ENCODE data around the gene DOCK3.
"Not testable (repeated sequence)": the region's sequence is repeated elsewhere in the genome, so short reads cannot be mapped to it uniquely, and the experiment has no call there.

The DOCK3 gene

DNA sequence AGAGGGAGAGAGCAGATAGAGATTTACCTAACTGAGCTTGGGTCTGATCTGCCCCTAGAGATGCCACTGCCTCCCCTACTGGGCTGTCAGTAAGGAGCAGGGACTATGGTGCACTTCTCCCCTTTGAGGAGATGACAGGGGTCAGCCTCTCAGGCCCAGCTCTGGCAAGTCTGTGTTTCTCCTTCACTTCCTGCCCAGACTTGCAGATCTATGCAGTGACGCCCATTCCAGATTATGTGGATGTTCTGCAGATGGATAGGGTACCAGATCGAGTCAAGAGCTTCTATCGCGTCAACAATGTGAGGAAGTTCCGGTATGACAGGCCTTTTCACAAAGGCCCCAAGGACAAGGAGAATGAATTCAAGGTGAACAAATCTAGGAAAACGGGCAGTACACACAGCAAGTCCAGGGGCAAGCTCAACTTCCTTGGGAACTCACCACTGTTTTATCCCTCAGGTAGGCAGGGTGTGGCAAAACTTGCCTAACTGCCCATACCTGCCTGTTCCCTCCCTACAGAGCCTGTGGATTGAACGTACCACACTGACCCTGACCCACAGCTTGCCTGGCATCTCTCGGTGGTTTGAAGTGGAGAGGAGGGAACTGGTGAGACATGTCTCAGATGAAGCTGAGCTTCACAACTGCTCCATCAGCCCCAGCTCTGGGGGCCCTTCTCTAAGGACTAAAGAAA, 681.3 kb downstream of the DOCK3 start:
- no peak for DNase-seq

DNA sequence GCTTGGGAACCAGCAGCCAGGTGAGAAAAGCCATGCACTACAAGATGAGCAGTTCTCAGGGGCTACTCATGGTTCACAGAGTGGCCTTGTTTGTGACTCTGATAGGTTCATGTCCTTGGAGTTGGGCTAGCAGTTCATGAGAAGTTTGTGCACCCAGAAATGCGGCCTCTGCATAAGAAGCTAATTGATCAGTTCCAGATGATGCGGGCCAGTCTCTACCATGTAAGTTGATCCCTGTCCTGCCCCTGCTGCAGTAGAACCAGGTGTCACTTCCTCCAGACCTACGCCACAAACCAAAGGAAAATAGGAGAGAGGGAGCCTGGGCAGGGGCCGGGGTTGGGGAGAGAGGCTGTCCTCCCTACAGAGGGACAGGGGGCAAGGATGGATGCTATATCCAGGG, 683.1 kb downstream of the DOCK3 start:
- DNase-seq, result no peak

DNA sequence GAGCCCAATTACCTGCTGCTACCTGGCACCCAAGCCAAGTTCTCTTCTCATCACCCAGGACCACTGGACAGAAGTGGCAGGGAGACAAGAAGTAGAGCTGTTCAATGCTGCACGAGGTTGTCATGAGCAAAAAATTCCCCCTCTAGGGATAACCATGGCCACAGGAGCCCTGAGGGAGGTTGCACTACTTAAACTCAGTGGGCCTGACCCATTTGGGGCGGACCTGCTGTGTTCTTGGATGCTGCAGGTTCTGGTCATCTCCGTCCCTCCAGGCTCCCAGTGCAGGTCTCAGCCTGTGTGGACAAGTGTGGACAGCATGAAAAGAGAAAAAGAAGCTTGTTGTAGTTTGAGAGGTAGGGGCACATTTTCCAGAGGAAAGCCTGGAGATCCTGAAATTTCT, 684.3 kb downstream of the DOCK3 start:
- DNase-seq, result no peak

DNA sequence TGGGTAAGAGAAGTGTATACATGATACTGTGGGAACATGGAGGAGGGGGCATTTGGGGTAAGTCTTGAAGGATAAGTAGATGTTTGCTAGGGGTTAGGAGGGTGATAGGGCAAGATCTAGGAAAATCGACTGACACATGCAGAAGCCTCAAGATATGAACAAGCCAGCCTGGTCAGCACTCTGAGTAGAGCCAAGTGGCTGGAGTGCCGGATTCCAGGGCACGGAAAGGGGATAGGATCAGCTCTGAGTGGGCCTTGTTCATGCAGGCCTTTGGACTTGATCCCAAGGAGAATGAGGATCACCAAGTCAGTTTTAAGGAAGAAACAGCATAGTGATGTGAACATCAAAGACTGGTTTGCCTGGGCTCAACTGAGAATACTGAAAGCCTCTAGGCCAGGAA, 686.1 kb downstream of the DOCK3 start:
- no peak for DNase-seq

DNA sequence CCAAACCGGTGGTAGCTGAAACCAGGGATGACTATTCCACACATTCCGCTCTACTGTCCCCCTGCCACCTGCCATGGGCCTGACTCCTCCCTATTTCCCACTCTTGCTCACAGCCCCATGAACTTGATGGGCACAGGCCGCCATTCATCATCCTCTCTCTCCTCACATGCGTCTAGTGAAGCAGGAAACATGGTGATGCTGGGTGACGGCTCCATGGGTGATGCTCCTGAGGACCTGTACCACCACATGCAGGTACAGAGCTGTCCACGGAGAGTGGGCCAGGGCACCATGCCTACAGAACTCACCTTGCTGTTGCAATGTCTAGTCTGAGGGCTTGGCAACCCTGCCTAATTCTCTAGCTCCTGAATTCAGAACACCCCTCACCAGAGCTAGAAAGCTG, 687.0 kb downstream of the DOCK3 start:
- no peak for DNase-seq

DNA sequence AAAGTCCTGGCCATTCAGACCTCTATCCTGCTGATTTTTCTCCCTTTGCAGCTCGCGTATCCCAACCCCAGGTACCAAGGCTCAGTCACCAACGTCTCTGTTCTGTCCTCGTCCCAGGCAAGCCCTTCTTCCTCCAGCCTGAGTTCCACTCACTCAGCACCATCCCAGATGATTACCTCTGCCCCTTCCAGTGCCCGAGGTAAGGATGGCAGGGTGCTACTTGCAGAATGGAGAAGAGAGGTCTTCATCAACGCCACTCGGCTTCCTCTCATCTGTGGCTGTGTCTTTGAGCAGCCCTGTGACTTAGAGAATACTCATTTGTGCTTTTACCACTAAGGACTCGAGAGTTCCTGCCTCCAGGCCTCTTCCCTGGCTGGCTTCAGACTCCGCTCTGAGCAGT, 687.7 kb downstream of the DOCK3 start:
- DNase-seq, result no peak

DNA sequence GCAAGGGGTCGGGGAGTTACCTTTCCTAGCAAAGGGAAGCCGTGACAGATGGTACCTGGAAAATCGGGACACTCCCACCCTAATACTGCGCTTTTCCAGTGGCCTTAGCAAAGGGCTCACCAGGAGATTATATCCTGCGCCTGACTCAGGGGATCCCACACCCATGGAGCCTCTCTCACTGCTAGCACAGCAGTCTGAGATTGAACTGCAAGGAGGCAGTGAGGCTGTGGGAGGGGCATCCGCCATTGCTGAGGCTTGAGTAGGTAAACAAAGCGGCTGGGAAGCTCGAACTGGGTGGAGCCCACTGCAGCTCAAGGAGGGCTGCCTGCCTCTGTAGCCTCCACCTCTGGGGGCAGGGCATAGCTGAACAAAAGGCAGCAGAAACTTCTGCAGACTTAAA, 693.5 kb downstream of the DOCK3 start:
- DNase-seq, result not testable (repeated sequence)

DNA sequence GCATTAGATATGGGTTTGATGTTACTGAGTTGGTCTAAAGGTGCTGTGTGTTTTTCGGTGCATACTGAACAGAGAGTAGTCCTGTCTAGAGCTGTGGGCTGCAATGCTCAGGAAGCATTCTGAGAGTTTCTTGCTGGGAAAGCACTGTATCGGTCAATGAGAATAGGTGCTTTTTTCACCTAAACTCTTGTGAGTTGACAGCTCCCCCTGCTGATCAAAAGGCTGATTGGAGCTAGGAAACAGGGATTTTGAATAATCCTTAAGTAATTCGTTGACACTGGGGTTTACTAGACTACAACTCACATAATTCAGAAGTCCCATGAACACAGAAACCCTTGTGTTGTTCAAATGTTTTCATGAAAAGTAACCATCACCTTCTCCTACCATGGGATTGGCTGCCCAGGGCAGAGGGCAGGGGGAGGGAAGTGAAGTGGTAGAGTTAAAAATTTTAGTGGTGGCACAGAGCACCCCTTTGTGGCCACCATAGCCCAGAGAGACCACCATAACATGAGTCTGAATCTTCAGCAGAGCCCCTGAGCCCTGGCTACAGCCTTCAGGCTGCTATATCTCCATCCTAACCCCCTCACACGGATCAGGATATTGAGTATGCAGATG, 697.3 kb downstream of the DOCK3 start:
- peak in 13 of 56 donors; percentile 3 to 77 (median 27) for DNase-seq

DNA sequence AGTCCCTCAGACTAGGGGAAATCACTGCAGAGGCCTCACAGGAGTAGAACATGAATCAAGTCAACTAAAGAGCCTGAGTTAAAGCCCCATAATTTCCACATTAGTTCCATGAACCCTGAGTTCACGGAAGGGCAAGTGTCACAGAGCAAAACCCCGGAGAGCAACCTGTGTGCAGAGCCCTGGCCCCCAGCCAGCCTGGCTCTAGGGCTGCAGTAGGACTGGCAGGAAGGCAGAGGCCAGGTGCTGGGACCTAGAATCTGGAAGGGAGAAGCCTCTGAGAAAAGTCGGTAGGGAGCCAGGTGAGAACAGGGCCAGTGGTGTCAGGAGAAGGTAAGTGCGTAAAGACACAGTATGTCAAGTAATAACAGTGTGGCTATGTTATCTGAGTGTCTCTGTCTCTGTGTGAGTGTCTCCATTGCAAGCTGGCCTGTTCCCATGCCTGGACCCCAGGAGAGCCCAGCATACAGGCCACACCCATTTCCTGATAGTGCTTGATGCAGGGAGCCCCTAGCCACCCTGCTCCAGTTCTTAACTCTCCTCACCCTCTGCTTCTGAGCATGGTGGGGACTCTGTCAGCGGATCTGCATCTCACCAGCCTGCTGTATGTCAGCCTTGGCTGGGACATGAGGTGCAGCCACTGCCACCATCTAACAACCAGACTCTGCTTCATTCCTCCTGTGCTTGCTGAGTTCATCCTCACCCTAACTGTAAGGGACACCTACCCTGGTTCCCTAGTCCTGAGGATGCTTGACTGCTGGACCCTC, 699.1 kb downstream of the DOCK3 start:
- DNase-seq, result no peak

DNA sequence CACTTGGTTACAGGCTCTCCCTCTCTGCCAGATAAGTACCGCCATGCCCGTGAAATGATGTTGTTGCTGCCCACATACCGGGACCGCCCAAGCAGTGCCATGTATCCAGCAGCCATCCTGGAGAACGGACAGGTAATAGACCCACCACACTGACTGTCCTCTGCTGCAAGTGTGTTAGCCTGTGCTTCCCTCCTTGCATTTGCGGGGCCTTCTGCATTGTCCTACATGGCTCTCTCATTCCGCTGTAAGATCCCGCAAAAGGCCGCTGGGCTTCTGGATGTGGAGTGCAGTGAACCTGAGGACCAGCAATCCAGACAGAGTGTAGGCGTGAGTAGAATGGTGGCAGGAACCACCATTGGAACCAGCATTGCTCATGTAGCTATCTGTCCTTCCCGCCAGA, 699.7 kb downstream of the DOCK3 start:
- no peak for DNase-seq

DNA sequence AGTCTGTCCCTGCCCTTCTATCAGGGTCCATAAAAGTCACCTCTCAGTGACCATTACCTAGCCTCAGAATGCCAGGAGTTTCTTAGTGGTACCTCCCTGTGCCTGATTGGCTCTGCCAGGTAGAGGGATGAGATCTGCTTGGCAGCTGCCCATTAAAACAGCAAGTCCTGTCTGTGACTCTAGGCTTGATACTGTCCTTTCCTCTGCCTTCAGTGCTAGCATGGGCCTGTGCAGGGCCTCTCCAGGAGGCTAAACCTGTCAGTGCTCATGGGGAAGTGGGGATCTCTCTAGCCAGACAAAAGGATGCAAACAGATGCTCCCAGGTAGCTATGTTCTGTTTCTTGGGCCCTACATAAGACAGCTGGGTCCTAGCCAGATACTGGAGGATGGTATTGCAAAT, 700.4 kb downstream of the DOCK3 start:
- no peak for DNase-seq

DNA sequence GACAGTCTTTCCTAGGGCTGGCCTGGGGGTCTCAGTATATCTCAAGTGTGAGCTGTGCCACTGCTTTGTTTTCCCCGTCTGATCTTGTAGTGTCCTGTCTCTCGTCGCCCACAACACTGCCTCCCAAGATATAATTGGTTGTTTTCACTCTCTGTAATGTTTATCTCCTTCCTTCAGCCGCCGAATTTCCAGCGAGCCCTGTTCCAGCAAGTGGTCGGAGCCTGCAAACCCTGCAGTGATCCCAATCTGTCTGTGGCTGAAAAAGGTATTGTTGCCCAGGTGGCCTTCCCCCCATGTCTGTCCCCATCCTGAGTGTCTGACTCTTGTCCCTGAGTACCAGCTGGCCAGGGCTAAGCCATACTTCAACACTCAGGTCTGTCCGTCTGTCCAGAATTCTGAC, 700.8 kb downstream of the DOCK3 start:
- no peak for DNase-seq

DNA sequence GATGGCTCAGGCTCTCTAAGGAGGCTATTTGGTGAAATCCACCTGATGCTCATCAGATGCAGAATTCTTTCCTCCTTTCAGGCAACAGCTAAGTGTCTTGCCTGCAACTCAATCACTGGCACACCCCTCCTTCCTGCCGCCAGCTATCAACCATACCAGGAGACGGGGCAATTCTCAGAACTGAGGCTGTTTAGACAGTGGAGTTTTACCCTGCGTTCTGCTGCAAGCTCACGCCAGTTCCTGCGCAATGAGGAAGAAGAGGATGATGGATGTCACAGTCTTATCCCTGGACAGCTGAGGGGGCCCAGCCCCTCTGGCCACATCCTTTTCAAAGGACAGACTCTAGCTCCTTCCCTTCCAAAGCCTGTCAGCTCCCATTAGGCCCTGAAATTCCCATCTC, 703.3 kb downstream of the DOCK3 start:
- no peak for DNase-seq

DNA sequence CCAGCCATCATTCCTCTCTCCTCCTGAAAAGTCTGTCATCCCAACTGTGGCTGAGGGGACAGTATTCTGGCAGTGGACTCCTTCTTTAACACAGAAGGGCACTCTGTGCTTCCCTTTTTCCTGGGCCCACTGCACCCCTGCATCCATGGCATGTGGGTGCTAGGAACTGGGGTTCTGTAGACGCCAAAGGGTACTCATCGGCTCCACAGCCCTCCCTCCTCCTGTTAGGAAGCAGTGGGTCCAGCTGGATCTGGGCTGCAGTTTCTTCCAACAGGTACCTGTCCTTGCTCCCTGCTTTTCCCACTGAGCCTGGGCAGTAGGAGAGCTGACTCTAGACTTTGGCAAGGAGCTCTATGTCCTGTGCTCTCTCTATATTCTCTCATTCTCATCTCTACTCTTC, 704.0 kb downstream of the DOCK3 start:
- DNase-seq, result no peak

DNA sequence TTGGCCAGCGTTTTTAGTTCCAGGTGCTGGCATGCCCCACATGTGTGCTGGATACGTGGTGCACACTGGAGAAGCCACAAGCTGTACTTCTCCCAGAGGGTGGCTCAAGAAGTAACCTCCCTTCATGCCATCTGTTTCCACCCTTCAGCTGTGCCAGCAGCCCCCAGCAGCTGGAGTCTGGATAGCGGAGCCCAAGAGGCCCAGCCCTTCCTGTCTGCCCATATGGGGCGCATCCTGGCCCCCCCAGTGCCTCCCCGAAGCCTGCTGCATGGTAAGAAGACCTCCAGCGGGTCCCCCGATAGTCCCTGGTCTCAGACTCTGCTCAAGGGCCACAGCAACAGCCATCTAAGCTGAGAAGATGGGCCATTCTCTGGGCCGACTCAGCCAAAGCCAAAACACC, 704.6 kb downstream of the DOCK3 start:
- no peak for DNase-seq

DNA sequence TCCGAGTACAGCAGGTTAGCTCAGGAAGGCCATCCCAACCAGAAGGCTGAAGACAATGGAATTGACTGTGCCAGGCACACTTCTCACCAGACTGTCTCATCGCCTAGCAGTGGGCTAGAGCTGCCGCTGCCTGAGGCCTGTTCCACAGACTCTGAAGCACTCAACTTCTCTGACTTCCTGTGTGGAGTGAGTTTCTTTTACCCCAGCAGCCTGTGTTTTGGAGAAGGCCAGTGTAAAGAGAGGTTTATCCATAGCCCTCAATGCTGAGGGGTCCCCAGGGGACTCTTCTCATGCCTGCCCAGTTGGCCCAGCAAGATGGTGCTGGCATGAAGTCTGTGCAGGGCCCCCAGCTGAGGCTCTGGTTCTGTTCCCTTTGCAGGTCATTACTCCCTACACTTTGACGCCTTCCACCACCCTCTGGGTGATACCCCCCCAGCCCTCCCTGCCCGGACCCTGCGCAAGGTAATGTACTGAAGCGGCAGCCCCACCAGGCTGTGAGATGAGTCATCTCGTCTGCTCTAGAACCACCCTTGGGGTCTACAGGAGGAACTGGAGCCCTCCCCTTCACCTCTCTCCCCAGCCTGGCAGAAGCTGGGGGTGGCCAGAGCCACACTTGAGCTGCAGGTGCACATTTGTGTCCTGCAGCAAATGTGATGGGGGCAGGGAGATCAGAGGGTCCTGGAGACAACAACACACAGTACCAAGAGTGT, 705.2 kb downstream of the DOCK3 start:
- no peak for DNase-seq

DNA sequence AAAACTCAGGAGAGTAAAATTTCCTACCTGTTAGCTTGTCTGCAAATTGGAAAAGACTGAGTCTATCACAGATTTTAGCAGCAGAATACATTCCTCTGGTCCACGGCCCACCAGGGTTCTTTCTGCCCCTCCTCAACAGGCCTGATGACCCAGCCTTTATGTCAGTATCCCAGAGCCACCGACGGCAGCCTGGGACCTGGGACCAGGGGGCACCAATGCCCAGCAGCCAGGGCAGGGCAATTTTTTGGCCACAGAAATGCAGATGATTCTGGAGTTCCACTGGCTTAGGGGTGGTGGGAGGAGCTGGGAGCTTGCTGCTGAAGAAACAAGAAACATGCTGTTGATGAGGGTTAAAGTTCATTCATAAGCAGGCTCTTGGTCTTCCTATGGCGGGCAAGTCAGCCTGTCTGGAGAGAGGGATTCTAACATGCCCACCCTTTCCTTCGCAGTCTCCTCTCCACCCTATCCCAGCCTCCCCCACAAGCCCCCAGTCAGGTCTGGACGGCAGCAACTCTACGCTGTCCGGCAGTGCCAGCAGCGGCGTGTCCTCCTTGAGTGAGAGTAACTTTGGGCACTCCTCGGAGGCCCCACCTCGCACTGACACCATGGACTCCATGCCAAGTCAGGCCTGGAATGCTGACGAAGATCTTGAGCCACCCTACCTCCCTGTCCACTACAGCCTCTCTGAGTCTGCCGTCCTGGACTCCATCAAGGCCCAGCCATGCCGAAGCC, 706.0 kb downstream of the DOCK3 start:
- no peak for DNase-seq

DNA sequence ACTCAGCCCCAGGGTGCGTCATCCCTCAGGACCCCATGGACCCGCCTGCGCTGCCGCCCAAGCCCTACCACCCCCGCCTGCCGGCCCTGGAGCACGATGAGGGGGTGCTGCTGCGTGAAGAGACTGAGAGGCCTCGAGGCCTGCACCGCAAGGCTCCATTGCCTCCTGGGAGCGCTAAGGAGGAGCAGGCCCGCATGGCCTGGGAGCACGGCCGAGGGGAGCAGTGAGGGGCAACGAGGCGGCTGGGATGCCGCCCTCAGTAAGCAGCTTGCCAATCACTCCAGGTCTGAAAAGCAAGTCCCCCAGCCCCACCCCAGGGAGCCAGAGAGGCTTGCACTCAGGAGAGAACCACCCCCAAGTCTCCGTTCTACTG, 706.6 kb downstream of the DOCK3 start:
- DNase-seq, result no peak

DNA sequence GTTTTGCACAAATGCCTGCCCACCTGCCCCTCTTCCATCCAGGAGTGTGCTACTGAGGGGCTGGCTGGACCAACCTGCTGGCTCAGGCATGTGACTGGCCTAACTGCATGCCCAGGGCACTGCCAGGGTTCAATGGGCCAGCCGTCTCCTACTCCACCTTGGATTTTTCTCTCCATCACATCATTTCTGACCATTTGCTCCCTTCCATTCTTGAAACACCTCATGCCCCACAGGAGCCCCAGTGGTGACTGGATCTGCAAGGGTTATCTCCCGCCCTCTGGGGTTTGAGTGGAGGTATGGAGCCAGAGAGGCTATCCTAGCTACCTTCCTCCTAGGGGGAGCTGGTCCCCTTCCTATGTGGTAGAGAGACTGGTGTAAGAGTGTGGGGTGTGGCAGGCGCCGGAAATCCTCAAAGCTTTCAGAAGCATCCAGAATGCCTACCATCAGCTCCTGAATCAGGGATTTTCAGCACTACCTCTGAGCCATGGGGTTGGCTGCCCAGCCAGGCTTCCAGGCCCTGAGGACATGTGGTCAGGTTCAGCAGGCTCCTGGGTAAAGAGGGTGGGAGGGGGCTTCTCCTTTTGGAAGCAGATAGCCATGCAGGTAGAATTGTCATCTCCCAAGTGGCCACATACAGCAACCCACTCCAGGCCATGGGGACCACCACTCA, 707.5 kb downstream of the DOCK3 start:
- no peak for DNase-seq

DNA sequence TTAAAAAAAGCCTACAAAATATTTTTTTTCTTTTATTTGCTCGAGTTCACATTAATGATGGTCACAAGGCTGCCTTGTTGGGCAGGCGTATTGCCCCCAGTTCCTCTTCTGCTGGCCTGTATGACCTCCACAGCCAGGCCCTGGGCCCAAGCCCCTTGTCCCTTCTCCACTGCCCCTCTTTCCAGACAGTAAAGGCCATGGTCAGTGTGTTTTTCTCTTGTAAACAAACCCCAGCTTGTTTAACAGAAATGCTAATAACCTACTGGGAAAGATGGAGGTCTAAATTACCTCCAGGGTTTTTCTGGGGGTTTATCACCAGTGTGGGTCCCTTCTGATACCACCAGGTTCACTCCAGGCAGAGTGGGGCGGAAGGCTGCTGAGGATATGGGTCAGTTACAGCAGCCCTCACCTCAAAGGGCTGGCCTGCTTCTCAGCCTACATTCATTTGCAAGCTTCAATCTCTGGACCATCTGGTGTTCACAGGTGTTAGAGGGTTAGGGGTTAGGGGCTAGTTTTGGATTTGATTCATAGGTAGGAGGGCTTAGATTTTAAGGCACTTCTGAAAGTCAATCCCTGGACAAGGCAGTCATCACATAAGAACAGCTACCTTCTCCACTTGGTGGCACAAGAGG, 708.3 kb downstream of the DOCK3 start:
- no peak for DNase-seq

Data from amygdala (tissue), 56 donors.